Measurements from ENCODE around the gene FBXW11.
"Not testable (repeated sequence)": the region's sequence is repeated elsewhere in the genome, so short reads cannot be mapped to it uniquely, and the experiment has no call there.

The FBXW11 gene

GRCh38 chr5:172006321-172007174, at the start of gene FBXW11:
TSS of gene FBXW11 (minus strand) at chr5:172006638. CDS start at chr5:172006502, 136 bp downstream.
- peak; percentile 67 for DNase-seq

- DNase-seq, result no peak
These were observed 49.6 kb upstream of the FBXW11 start for GRCh38 chr5:172055996-172056395.

GRCh38 chr5:172055421-172055820, 49.0 kb upstream of the FBXW11 start:
- DNase-seq, result no peak

GRCh38 chr5:172054611-172055153, 48.2 kb upstream of the FBXW11 start:
- DNase-seq, result no peak

- DNase-seq, result no peak
These were observed 46.2 kb upstream of the FBXW11 start for GRCh38 chr5:172052450-172053236.

GRCh38 chr5:172051643-172052339, 45.4 kb upstream of the FBXW11 start:
- DNase-seq, result no peak

- DNase-seq, result no peak
These were observed 43.6 kb upstream of the FBXW11 start for GRCh38 chr5:172050080-172050479.

GRCh38 chr5:172049226-172049796, 42.9 kb upstream of the FBXW11 start:
- DNase-seq, result no peak

- DNase-seq, result no peak
These were observed 42.2 kb upstream of the FBXW11 start for GRCh38 chr5:172048539-172049101.

GRCh38 chr5:172048170-172048422, 41.7 kb upstream of the FBXW11 start:
- no peak for DNase-seq

- DNase-seq, result no peak
These were observed 40.2 kb upstream of the FBXW11 start for GRCh38 chr5:172046593-172046992.

- no peak for DNase-seq
These were observed 38.8 kb upstream of the FBXW11 start for GRCh38 chr5:172045315-172045632.

- DNase-seq, result no peak
These were observed 38.3 kb upstream of the FBXW11 start for GRCh38 chr5:172044631-172045314.

- DNase-seq, result no peak
These were observed 37.4 kb upstream of the FBXW11 start for GRCh38 chr5:172043865-172044264.

GRCh38 chr5:172042183-172042582, 35.7 kb upstream of the FBXW11 start:
- no peak for DNase-seq

GRCh38 chr5:172038167-172038566, 31.7 kb upstream of the FBXW11 start:
- no peak for DNase-seq

GRCh38 chr5:172035049-172035448, 28.6 kb upstream of the FBXW11 start:
- DNase-seq, result no peak

- DNase-seq, result no peak
These were observed 25.5 kb upstream of the FBXW11 start for GRCh38 chr5:172031894-172032461.

GRCh38 chr5:172029876-172030275, 23.4 kb upstream of the FBXW11 start:
- no peak for DNase-seq

- no peak for DNase-seq
These were observed 21.7 kb upstream of the FBXW11 start for GRCh38 chr5:172028167-172028566.

- not testable (repeated sequence) for DNase-seq
These were observed 13.8 kb upstream of the FBXW11 start for GRCh38 chr5:172020110-172020786.
